HG02759 (cell line): ENCODE data around the gene GSAP.

ENCODE experiments used
- ATAC-seq: cut with Tn5 transposase; IDR thresholded peaks from one replicate; pipeline ENCODE4 v1.9.1; 2021; ENCODE audit warnings: mild to moderate bottlenecking, moderate library complexity; ENCODE audit not compliant: unreplicated experiment

GSAP gene

DNA sequence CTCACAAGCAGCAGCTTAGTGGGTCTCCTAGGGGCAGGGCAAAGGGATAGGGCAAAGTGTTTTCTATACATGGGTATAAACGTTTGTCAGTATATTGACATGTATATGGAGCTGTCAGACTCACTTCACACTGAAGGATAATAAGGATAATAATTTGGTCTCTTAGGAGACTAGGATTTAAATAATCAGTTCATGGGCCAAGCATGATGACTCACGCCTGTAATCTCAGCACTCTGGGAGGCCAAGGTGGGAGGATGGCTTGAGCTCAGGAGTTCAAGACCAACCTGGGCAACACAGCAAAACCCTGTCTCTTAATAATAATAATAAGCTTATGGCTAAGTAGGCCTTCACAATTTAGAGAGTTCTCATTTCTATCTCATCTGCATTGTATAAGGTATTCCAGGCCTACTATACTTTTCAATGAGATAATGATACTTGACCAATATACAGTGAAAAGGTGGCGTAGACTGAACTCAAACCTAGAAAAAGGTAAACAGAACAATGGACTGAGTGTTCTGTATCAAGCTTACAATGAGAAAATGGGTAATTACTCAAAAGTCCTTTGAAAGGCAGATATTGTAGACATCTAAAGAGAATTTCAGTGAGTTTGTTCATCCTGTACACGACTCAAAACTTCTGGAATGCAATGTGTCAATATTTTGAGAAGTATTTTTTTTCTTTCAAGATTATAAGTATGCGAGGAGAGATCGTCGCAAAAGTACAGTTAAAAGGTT lies 7.0 kb downstream of the GSAP start:
- ATAC-seq = no peak

- no peak for ATAC-seq
Observed at GRCh38 chr7:77407906-77408305, 8.2 kb downstream of the GSAP start.

- no peak for ATAC-seq
Observed at GRCh38 chr7:77406421-77406820, 9.7 kb downstream of the GSAP start.

DNA sequence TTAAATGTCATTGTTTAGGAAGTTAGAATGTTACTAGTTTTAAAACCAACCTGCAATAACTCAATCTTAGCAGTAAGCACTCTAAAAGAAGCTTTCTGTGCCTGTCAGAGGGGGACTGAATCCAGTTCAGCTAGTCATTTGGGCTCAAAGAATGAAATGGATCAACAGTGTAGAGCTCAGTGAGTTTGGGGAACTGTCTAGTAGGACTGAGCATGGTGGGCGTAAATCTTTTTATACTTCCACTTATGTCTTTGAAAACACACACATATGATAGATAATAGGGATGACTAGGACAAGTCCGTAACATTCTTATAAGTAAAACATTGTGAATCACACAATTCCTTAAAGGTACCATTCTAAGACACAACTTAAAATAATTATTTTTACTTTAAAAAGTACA lies 11.5 kb downstream of the GSAP start:
- no peak for ATAC-seq

DNA sequence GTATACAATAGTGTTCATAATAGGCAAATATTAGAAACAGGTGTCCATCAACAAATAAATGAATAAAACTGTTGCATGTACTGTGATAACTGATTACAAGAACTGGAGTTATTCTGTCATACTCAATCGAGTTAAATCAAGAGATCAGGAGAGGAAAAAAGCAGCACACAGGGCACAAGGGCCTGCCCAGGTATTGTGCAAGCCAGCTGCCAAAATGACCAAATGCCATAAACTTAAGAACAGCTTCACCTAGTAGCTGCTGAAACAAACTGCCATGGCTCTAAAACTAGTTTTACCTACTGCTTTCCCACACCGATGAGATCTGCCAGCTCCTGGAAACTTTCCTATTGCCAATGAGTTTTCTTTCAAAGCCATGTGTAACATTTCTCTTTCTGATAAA lies 12.2 kb downstream of the GSAP start:
- no peak for ATAC-seq

GRCh38 chr7:77402818-77403217 lies 13.3 kb downstream of the GSAP start:
- no peak for ATAC-seq

DNA sequence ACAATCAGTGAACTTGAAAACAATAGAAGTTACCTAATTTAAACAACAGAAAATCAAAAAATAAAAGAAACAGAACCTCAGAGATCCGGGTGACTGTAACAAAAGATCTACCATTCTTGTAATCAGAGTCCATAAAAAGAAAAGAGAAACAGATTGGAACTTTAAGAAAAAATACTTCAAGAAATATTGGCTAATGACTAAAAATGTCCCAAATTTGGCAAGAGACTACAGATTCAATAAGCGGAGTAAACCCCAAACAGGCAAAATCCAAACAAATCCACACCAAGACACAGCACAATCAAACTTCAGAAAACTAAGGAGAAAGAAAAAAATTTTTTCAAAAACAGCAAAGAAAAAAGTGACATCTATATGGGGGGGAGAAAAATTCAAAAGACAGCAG lies 15.1 kb downstream of the GSAP start:
- ATAC-seq = no peak

- ATAC-seq = no peak
Observed at GRCh38 chr7:77399816-77400215, 16.3 kb downstream of the GSAP start.

GRCh38 chr7:77396894-77397547 lies 19.1 kb downstream of the GSAP start:
- no peak for ATAC-seq

- ATAC-seq = no peak
Observed at GRCh38 chr7:77395626-77396025, 20.5 kb downstream of the GSAP start.

DNA sequence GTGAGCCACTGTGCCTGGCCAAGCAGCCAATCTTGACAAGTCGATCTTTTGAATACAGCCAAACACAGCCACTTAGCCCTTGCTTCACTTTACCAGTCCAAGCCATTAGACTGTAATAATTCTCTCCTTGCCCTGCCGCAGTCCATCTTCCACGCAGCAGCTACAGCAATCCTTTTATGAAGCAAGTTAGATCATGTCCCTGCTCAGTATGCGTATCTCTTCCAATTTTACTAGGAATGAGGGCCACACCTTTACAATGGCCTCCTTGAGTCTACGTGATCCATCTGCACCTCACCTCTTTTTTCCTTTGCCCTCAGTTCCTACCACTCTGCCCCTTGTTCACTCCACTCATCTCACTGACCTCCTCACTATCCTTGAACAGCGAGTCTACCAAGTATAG lies 22.2 kb downstream of the GSAP start:
- ATAC-seq = no peak

DNA sequence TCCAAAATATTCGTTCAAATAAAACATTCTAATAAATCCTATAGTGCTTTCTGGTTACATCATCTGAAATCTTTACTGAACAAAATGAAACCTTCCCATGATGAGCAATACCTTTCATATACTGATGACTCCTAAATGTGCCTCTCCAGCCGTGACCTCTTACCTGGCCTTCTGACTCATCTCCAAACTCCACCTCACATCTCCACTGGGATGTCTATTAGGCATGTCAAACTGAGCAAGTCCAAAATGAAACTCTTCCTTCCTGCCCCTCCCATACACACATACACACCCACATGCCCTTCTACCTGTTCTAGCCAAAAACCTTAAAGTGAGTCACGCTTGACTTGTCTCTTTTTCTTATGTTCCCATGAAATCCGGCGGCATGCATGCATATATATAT lies 22.9 kb downstream of the GSAP start:
- peak; percentile 95 for ATAC-seq

DNA sequence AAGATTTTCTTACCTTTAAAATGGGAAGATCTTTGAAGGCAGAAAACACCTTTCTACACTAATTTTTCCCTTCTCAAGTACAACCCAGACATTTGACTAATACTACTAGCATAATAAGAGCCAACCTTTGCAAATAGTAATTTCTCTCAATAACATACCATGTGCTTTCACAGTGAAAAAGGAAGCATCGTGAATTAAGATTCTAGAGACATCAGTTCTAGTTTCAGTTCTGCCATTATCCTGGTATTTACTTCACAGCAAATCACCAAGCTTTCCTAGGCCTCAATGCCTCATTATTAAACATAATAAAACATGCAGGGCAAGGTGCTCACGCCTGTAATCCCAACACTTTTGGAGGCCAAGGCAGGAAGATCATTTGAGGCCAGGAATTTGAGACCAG lies 24.9 kb downstream of the GSAP start:
- peak; percentile 46 for ATAC-seq

DNA sequence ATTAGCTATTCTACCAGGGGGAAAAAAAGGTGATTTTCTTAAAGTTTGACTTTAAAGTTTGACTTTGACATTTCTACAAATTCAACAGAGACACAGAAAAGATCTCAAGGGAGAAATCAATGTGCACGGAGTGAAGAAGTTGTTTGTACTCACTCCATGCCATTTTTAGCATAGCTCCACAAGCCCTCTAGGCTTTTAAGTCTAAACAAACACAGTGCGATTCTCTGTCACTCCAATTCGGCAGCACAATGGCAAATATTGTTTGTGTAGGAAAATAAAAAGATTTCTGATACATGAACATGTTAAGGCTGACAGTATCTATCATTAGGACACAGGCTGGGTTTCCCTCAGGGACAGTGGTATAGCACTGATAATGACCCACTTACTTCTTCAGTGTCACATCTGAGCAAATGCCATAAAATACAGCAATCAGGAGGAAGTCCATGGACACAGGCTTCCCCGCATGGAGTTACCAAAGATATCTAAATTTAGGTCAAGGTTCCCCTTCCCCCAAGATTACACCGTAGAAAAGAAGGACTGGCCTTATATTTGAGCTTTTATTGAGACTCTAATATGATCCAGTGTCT lies 28.0 kb downstream of the GSAP start:
- no peak for ATAC-seq

DNA sequence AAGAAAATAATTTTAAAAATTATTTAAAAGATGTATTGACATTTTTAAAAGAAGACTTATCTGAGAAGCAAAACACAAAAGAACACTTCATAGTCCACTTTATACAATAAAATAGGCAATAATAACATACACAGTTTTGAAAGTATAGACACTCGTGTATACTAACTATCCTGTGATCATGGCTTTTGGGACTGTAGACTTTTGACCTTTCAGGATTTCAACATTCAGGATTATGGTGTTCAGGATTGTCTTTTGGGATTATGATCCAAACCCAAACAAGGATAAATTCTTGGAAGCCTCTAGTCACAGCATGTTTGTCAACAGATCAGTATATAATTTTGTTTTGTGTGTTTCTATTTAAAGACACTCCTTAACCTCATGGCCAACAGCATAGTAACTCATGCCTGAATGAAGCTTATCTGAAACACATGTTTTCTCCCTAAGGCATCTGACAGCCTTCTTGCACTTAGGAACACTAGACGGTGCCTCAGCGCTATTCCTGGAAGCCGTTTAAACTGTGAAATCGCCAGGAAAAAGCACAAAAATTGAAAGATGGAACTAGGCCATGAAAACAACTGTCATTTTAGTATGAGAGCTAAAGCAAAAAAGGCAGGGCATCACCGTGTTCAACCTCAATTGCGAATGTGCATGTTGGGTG lies 29.9 kb downstream of the GSAP start:
- no peak for ATAC-seq

- no peak for ATAC-seq
Observed at GRCh38 chr7:77383333-77383740, 32.8 kb downstream of the GSAP start.

GRCh38 chr7:77382532-77382931 lies 33.6 kb downstream of the GSAP start:
- no peak for ATAC-seq

DNA sequence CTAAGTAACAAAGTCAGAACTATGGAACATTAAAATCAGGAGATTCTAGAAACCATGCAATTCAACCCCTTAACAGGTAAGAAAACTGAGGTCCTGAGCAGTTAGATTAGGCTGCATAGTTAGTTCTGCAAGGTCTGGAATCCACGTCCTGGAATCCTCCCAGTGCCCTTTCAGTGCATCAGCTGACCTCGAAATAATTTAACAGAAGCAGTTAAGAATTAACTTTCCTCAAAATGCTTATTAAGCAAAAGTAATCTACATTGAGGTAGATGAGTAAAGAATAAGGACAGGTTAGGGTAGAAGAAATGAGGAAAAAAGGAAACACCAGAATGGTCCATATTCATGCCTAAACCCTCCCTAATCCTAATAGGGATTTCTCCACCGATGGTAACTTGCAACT lies 37.6 kb downstream of the GSAP start:
- ATAC-seq = no peak

DNA sequence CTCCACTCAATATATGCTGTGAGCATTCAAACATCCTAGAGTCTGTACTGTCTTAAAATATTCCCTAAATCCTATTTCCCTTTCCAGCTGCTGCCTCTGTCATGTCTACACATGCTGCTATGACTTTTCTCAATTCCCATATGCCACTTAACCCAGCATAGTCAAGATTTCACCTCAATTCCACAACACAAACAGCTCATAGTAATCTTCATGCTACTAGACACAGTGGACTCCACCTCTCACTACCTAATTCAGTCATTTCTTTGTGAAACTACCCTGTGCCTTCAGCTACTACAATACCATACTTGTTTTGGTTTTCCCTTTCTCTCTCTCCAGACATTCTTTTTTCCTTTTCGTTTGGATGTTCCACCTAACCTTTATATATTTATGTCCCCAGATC lies 45.5 kb downstream of the GSAP start:
- no peak for ATAC-seq

- ATAC-seq = no peak
Observed at GRCh38 chr7:77368974-77369373, 47.2 kb downstream of the GSAP start.

GRCh38 chr7:77367976-77368375 lies 48.2 kb downstream of the GSAP start:
- ATAC-seq = no peak

GRCh38 chr7:77362905-77363304 lies 53.2 kb downstream of the GSAP start:
- no peak for ATAC-seq
